Activated CD4-positive, alpha-beta memory T cell treated with anti-CD3 and anti-CD28 coated beads, Interleukin-2, amount 10 ng/mL, durations not matched to agents 7 days and 5 days (primary cell): ENCODE measurements around the gene SIPA1L3. TPM values are rescaled to one million over a fixed set of nuclear protein-coding genes. Genes with fewer than 3 reads are reported as not detected.

ENCODE experiments used
- CTCF ChIA-PET: fragments of 350-600 bp; sonication (Branson Sonifier 250); formaldehyde crosslinking; loops from one replicate; lab custom pipeline; 2021; ENCODE audit warnings: antibody characterized with exemption, inconsistent platforms; lab: Charles Lee
- POLR2A ChIA-PET: fragments of 350-600 bp; sonication (Branson Sonifier 250); formaldehyde crosslinking; loops from one replicate; lab custom pipeline; 2021; ENCODE audit warnings: antibody characterized with exemption; lab: Charles Lee
- DNase-seq: peaks from one replicate; pipeline ENCODE4 v3.0.0-alpha.2; 2020
- H3K27ac Mint-ChIP-seq: one replicate; pipeline ENCODE4 v1.8.0; 2021; ENCODE audit warnings: mild to moderate bottlenecking, mixed read lengths
- H3K27me3 Mint-ChIP-seq: one replicate; pipeline ENCODE4 v1.8.0; 2021; ENCODE audit warnings: mixed read lengths
- H3K36me3 Mint-ChIP-seq: one replicate; pipeline ENCODE4 v1.8.0; 2021; ENCODE audit warnings: low read depth, mixed read lengths
- H3K4me1 Mint-ChIP-seq: one replicate; pipeline ENCODE4 v1.8.0; 2021; ENCODE audit warnings: mixed read lengths
- H3K4me3 Mint-ChIP-seq: one replicate; pipeline ENCODE4 v1.8.0; 2021; ENCODE audit warnings: mild to moderate bottlenecking, mixed read lengths
- H3K9me3 Mint-ChIP-seq: one replicate; pipeline ENCODE4 v1.8.0; 2021; ENCODE audit warnings: mixed read lengths
- total RNA-seq, 2 experiments: library from RNA; stranded (reverse); gene quantifications; one replicate each; pipeline ENCODE4 v1.2.3, GENCODE V29; 2021

SIPA1L3 gene
- total RNA-seq, 2 experiments from 2014 or later: 13.6 to 15.2 TPM

DNA sequence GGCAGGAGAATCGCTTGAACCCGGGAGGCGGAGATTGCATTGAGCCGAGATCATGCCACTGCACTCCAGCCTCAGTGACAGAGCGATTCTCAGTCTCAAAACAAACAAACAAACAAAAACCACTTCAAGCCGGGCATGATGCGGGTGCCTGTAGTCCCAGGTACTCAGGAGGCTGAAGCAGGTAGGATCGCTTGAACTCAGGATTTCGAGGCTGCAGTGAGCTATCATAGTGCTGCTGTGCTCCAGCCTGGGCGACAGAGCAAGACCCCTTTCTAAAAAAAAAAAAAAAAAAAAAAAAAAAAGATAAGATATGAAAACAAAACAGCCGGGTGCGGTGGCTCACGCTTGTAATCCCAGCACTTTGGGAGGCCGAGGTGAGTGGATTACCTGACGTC, 336.3 kb downstream of the SIPA1L3 start:
- no peaks in the 10 kb centered on the region for H3K36me3 Mint-ChIP-seq
- peaks cover 3% of the 10 kb centered on the region for H3K27me3 Mint-ChIP-seq
- H3K4me3 Mint-ChIP-seq: no peak overlapping the region
- POLR2A ChIA-PET: interaction anchor here (1.0 to 1.2 kb wide), 2 partner anchors 13 to 92 kb away, joined by 3 to 11 read pairs; partner anchors contain the start of genes CATSPERG and PPP1R14A
- H3K27ac Mint-ChIP-seq: no peak overlapping the region
- CTCF ChIA-PET: interaction anchor here (0.6 to 4.0 kb wide), 14 partner anchors 11 to 1117 kb away, joined by 3 to 48 read pairs (median 6); partner anchors contain the start of genes CATSPERG, FAM98C, KCNK6 and PSMD8
- no peaks in the 10 kb centered on the region for H3K9me3 Mint-ChIP-seq
- peaks cover 5% of the 10 kb centered on the region for H3K4me1 Mint-ChIP-seq
- no peak for DNase-seq

DNA sequence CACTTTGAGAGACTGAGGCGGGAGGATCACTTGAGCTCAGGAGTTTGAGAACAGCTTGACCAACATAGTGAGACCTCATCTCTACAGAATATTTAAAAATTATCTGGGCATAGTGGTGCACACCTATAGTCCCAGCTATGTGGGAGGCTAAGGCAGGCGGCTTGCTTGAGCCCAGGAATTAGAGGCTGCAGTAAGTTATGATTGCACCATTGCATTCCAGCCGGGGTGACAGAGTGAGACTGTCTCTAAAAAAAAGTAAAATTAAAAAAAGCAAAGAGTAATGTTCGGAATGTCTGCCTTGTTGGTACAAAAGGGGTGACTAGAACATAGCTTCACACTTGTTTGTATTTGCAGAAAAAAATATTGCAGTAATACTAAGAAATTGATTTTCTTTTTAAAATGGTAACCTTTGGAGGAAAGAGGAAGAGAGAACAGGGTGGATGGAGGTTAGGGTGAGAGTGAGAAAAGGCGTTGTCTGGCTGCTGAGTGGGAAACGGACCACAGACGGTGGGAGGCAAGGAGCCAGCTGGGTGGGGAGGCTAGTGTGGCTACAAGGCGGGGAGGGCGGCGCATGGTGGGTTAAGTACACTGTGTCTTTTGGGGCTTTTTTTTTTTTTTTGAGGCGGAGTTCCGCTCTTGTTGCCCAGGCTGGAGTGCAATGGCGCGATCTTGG, 339.0 kb downstream of the SIPA1L3 start:
- CTCF ChIA-PET: interaction anchor here (0.8 to 4.0 kb wide), 2 partner anchors 11 to 89 kb away, joined by 3 to 48 read pairs; partner anchors contain the start of gene CATSPERG
- Mint-ChIP-seq H3K27ac (no peak overlapping the region), H3K36me3 (no peaks in the 10 kb centered on the region), H3K4me1 (peaks cover 5% of the 10 kb centered on the region), H3K27me3 (no peaks in the 10 kb centered on the region), H3K9me3 (no peaks in the 10 kb centered on the region), H3K4me3 (no peak overlapping the region)
- POLR2A ChIA-PET: no interaction called here
- DNase-seq: no peak

DNA sequence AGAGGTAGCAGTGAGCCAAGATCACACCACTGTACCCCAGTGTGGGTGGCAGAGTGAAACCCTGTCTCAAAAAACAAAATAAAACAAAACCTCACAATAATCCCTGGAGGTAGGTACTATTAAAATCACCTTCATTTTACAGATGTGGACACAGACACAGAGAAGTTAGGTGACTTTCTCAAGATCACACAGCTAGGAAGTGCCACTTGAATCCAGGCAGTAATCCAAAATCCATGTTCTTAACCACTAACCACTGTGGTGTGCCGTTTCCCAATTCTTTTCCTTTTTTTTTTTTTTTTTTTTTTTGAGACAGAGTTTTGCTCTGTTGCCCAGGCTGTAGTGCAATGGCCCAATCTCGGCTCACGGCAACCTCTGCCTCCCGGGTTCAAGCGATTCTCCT, 340.1 kb downstream of the SIPA1L3 start:
- Mint-ChIP-seq H3K27ac (no peak overlapping the region), H3K27me3 (no peaks in the 10 kb centered on the region), H3K4me3 (no peak overlapping the region), H3K36me3 (no peaks in the 10 kb centered on the region), H3K9me3 (no peaks in the 10 kb centered on the region), H3K4me1 (peaks cover 8% of the 10 kb centered on the region)
- POLR2A ChIA-PET: no interaction called here
- no peak for DNase-seq
- CTCF ChIA-PET: interaction anchor here (0.7 to 4.0 kb wide), 2 partner anchors 12 to 88 kb away, joined by 5 to 48 read pairs; partner anchors contain the start of gene CATSPERG

DNA sequence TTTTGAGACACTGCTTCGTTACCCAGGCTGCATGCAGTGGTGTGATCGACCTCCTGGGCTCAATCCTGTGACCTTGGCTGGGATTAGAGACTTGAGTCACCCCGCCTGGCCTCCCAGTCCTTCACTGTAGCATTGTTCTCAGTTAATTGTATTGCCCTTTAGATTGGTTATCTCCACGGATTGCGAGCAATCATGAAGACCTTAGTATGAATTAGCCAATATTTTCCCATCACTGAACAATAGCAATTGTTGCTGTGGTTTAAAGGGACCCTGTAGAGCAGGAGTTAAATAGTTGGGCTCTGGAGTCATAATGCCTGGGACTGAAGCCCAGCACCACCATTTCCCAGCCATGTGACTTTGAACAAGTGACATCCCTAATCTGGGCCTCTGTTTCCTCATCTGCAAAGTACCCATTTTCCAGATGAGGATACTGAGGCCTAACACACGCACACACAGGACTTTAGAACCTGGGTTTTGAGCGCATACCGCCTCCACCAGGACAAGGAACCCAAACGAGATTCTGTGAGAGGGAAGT, 340.8 kb downstream of the SIPA1L3 start:
- H3K27me3 Mint-ChIP-seq: no peaks in the 10 kb centered on the region
- peaks cover 8% of the 10 kb centered on the region for H3K4me1 Mint-ChIP-seq
- H3K27ac Mint-ChIP-seq: no peak overlapping the region
- no peaks in the 10 kb centered on the region for H3K9me3 Mint-ChIP-seq
- no peaks in the 10 kb centered on the region for H3K36me3 Mint-ChIP-seq
- ChIA-PET CTCF (no interaction called here), POLR2A (no interaction called here)
- no peak overlapping the region for H3K4me3 Mint-ChIP-seq
- DNase-seq: no peak

DNA sequence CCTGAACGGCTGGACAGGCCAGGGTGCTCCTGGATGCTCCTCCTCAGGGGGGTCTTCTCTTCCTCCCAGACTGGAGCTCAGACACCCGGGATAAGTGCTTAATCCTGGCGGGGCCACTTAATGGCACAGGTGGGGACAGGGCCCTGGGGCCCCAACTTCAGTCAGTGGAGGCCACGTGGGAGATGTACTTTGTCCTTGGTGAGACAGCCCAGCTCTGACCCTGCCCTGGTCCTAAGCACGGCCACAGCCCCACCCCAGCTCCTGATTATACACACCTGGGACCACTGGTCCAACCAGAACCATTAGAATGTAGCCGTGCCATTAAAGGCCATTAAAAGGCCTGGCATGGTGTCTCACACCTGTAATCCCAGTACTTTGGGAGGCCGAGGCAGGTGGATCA, 341.4 kb downstream of the SIPA1L3 start:
- POLR2A ChIA-PET: no interaction called here
- no peaks in the 10 kb centered on the region for H3K9me3 Mint-ChIP-seq
- H3K27me3 Mint-ChIP-seq: no peaks in the 10 kb centered on the region
- H3K4me3 Mint-ChIP-seq: no peak overlapping the region
- no peaks in the 10 kb centered on the region for H3K36me3 Mint-ChIP-seq
- H3K4me1 Mint-ChIP-seq: peaks cover 8% of the 10 kb centered on the region
- CTCF ChIA-PET: no interaction called here
- no peak for DNase-seq
- H3K27ac Mint-ChIP-seq: no peak overlapping the region

DNA sequence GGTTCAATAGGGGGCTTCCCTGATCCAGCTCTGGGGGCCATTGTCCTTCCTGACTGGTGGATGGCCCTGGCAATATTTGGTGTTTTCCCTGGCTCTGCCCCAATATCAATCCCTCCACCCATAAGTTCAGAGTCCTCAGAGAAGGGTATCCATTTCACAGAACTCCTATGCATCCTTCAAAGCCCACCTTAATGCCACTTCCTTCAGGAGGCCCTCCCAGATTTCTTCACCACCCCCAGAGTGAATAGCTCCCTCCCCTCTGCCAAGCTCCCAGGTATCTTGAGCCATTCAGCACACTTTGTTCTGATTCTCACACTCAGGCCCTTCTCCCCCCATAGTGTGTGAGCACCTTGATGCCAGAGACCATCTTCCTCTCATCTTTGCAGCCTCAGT, 343.4 kb downstream of the SIPA1L3 start:
- CTCF ChIA-PET: interaction anchor here (0.7 kb wide), 1 partner anchor 85 kb away, joined by 3 read pairs; the partner anchor contains the start of gene CATSPERG
- Mint-ChIP-seq H3K9me3 (no peaks in the 10 kb centered on the region), H3K4me3 (no peak overlapping the region), H3K36me3 (no peaks in the 10 kb centered on the region), H3K27ac (no peak overlapping the region), H3K4me1 (peaks cover 3% of the 10 kb centered on the region), H3K27me3 (peaks cover 5% of the 10 kb centered on the region)
- POLR2A ChIA-PET: no interaction called here
- DNase-seq: no peak

DNA sequence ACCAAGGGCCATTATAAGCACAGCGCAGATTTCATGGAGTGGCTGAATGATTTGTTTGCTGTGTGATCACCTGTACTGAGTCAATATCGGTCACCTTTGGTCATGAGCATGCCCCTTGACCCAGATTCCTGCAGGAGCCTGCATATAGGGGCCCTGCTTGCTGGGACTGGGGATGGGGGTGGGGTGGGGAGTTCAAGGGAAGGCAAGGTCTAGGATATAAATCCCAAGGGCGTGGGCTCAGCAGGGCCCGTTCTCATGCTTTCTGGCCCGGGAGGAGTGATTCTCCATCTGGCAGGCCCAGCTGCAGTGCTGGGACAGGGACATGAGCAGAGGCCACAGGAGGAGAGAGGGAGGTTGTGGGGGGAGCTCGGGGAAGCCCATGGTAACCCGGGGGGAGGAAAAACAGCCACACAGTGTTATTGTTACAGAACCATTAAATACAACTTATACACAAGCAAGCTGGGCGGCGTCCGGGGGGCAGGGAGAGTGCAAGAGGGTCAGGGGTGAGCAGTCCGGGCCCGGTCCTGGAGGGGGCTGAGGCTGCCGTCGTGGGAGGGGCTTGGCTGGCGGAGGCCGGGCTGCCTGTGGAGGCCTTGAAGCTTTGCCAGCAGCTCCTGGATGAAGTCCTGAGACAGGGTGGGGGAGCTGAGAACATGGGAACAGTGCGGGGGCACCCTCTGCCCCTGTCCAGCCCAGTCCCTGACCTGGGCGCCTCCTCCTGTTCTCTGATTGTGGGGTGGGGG, 344.0 kb downstream of the SIPA1L3 start:
- no peaks in the 10 kb centered on the region for H3K36me3 Mint-ChIP-seq
- POLR2A ChIA-PET: no interaction called here
- CTCF ChIA-PET: interaction anchor here (0.7 kb wide), 1 partner anchor 85 kb away, joined by 3 read pairs; the partner anchor contains the start of gene CATSPERG

DNA sequence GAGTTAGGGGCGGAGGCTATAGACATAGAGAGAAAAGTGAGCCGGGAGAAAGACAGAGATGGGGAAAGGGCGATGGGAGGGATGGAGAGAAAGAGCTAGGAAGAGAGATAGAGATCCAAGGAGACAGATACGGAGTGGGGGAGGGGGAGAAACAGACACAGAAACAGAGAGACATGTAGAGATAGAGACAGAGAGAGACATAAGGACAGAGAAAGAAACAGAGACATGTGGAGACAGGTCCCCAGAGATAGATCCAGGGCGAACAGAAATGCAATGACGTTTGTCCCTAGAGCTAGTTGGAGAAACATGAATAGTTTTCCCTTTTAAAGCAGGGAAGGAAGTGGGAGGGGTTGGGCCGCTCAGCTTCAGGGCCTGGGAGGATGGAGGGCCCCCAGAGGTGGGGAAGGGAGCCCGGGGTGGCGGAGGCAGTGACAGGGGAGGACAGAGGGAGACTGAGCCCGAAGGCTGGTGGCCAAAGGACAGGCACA, 344.6 kb downstream of the SIPA1L3 start:
- ChIA-PET CTCF (interaction anchor here (0.9 to 3.1 kb wide), 2 partner anchors 10 to 84 kb away, joined by 3 to 12 read pairs; partner anchors contain the start of gene CATSPERG), POLR2A (no interaction called here)
- H3K27ac Mint-ChIP-seq: no peak overlapping the region
- H3K9me3 Mint-ChIP-seq: no peaks in the 10 kb centered on the region
- H3K4me3 Mint-ChIP-seq: no peak overlapping the region
- no peak for DNase-seq
- H3K4me1 Mint-ChIP-seq: peaks cover 3% of the 10 kb centered on the region
- no peaks in the 10 kb centered on the region for H3K36me3 Mint-ChIP-seq
- peaks cover 10% of the 10 kb centered on the region for H3K27me3 Mint-ChIP-seq

More for the DNA sequence above, 344.0 kb downstream of the SIPA1L3 start:
- Mint-ChIP-seq H3K27me3 (peaks cover 9% of the 10 kb centered on the region), H3K9me3 (no peaks in the 10 kb centered on the region), H3K4me3 (no peak overlapping the region), H3K4me1 (peaks cover 3% of the 10 kb centered on the region), H3K27ac (no peak overlapping the region)
- no peak for DNase-seq

DNA sequence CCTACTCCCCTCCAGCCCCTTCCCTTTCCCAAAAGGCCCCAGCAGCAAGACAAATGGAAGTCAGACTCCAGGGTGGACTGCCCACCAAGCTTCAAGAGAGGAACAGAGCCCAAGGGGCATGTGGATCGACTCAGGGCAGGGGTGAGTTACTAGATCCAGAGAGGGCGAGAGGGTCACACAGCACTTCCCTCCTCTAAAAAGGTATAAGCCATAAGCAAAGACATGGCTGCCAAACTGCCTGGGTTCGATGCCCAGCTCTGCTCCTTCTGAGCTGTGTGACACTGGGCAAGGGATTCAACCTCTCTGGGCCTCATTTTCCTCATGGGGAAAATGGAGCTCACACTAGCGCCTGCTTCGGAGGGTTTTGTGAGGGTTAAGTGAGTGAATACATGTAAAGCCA, 345.4 kb downstream of the SIPA1L3 start:
- H3K36me3 Mint-ChIP-seq: no peaks in the 10 kb centered on the region
- no peak for DNase-seq
- CTCF ChIA-PET: interaction anchor here (0.6 to 3.1 kb wide), 3 partner anchors 11 to 83 kb away, joined by 3 to 12 read pairs (median 3); partner anchors contain the start of gene CATSPERG
- no peak overlapping the region for H3K4me3 Mint-ChIP-seq
- peaks cover 15% of the 10 kb centered on the region for H3K27me3 Mint-ChIP-seq
- H3K9me3 Mint-ChIP-seq: no peaks in the 10 kb centered on the region
- peaks cover 4% of the 10 kb centered on the region for H3K4me1 Mint-ChIP-seq
- POLR2A ChIA-PET: interaction anchor here (0.9 kb wide), 1 partner anchor 143 kb away, joined by 3 read pairs; no protein-coding TSS in a partner anchor
- no peak overlapping the region for H3K27ac Mint-ChIP-seq

DNA sequence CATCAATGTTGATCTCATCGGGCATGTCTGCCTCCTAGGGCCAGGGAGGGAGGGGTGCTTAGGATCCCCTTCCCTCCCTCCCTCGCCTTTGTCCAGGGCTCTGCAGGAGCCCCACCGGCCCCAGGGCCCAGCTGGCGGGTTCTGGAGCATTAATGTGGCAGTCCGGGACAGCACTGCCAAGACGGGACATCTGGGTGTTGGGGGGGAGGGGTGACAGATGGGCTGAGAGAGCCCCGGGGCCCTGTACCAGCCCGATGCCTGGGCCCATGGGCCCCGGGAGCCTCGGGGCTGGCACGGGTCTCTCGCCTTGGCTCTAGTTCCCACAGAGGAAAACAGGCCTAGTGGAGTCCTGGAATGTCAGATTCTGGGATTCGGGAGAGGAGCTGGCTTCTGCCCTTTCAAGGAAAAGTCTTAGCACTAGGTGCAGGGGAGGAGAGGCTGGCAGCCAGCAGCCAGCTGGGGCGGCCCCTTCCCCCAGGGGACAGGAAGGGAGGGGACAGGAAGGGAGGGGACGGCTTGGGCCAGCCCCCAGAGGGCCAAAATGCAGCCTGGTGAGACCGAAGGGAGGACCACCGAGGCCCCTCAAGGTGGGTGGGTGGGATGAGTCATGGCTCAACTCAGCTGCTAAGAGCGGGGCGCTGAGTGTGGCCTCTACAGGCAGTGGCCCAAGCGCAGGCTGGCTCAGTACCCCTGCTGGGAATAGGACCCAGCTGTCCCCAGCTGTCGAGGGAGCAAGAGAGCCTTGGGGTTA, 346.1 kb downstream of the SIPA1L3 start:
- Mint-ChIP-seq H3K4me1 (peaks cover 4% of the 10 kb centered on the region), H3K9me3 (no peaks in the 10 kb centered on the region), H3K27ac (no peak overlapping the region), H3K4me3 (no peak overlapping the region), H3K36me3 (no peaks in the 10 kb centered on the region), H3K27me3 (peaks cover 15% of the 10 kb centered on the region)
- ChIA-PET POLR2A (interaction anchor here (0.9 kb wide), 1 partner anchor 143 kb away, joined by 3 read pairs; no protein-coding TSS in a partner anchor), CTCF (interaction anchor here (0.6 to 3.1 kb wide), 2 partner anchors 17 to 82 kb away, joined by 3 to 12 read pairs; partner anchors contain the start of gene CATSPERG)
- no peak for DNase-seq

DNA sequence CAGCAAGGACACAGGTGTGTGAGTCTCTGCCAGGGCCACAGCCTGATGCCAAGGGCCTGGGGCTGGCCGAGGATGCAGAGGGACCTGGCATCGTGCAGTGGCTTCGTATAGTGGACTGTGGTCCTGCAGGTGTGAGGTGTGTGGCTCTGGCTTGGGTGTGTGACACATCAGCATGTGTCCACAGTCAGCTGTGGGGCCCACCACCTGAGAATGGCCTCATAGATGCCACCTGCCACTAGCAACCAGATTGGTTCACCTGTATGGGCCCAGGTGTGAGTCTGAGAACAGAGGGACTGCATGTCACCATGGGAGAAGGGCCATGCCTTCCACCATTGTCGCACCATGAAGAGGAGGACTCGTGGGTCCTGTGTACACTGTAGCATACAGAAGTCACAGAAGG, 346.8 kb downstream of the SIPA1L3 start:
- Mint-ChIP-seq H3K27ac (no peak overlapping the region), H3K9me3 (no peaks in the 10 kb centered on the region), H3K4me1 (peaks cover 4% of the 10 kb centered on the region), H3K36me3 (no peaks in the 10 kb centered on the region), H3K4me3 (no peak overlapping the region), H3K27me3 (peaks cover 15% of the 10 kb centered on the region)
- DNase-seq: no peak
- ChIA-PET POLR2A (no interaction called here), CTCF (interaction anchor here (3.1 kb wide), 1 partner anchor 82 kb away, joined by 12 read pairs; the partner anchor contains the start of gene CATSPERG)
